OCI-LY3 (cell line): ENCODE data around the gene MTHFSD.

Experiments
- H2AFZ ChIP-seq: fragments of 200-600, 300-600 bp; shearing (Covaris generic); 2 replicates; pipeline ENCODE4 v1.6.0; 2014; ENCODE audit warnings: antibody characterized with exemption, low read depth, low read length
- H3K27ac ChIP-seq: fragments of 200-600, 300-600 bp; sonication (generic); 2 replicates; pipeline ENCODE4 v1.5.1; 2014; ENCODE audit warnings: mild to moderate bottlenecking, low read length, moderate library complexity, mixed read lengths
- H3K27me3 ChIP-seq: fragments of 200-600, 300-600 bp; sonication (generic); 2 replicates; pipeline ENCODE4 v1.6.1; 2014; ENCODE audit warnings: low read depth, low read length, mixed read lengths
- H3K36me3 ChIP-seq: fragments of 200-600, 300-600 bp; sonication (generic); replicated peaks from 2 replicates; pipeline ENCODE3; 2014; ENCODE audit warnings: low read depth, low read length, mixed read lengths
- H3K4me1 ChIP-seq: fragments of 300-600, 200-600 bp; sonication (generic); 2 replicates; pipeline ENCODE4 v1.6.1; 2014; ENCODE audit warnings: low read length, mixed read lengths
- H3K4me2 ChIP-seq: fragments of 200-600, 300-600 bp; sonication (generic); 2 replicates; pipeline ENCODE4 v1.6.1; 2014; ENCODE audit warnings: low read length, mixed read lengths
- H3K4me3 ChIP-seq: fragments of 300-600, 200-600 bp; sonication (generic); 2 replicates; pipeline ENCODE4 v1.5.1; 2014; ENCODE audit warnings: antibody characterized with exemption, mild to moderate bottlenecking, low read length, moderate library complexity
- H3K79me2 ChIP-seq: fragments of 300-600, 200-600 bp; shearing (Covaris generic); 2 replicates; pipeline ENCODE4 v1.6.1; 2014; ENCODE audit warnings: mild to moderate bottlenecking, low read length, mixed read lengths
- H3K9ac ChIP-seq: fragments of 300-600, 200-600 bp; shearing (Covaris generic); 2 replicates; pipeline ENCODE4 v1.6.0; 2014; ENCODE audit warnings: mild to moderate bottlenecking, low read length, moderate library complexity
- H3K9me3 ChIP-seq: fragments of 200-600, 300-600 bp; shearing (Covaris generic); 2 replicates; pipeline ENCODE4 v1.6.1; 2014; ENCODE audit warnings: low read length, mixed read lengths; ENCODE audit not compliant: insufficient read depth
- H4K20me1 ChIP-seq: fragments of 200-600, 300-600 bp; sonication (generic); 2 replicates; pipeline ENCODE4 v1.6.1; 2016; ENCODE audit warnings: low read length, mixed read lengths; ENCODE audit not compliant: insufficient read depth
- EZH2phosphoT487 ChIP-seq: fragments of 200-600 bp; shearing (Covaris generic); IDR thresholded peaks from 2 replicates; pipeline ENCODE4 v1.6.1; 2018; ENCODE audit warnings: antibody characterized with exemption, mixed run types, low read depth
- TF ChIP-seq, protein P1 (sequence below): fragments of 200-600, 300-600 bp; sonication (generic); IDR thresholded peaks from 2 replicates; pipeline ENCODE4 v1.5.1; 2014; ENCODE audit warnings: antibody characterized with exemption, low read length, low read depth

MTHFSD gene

DNA sequence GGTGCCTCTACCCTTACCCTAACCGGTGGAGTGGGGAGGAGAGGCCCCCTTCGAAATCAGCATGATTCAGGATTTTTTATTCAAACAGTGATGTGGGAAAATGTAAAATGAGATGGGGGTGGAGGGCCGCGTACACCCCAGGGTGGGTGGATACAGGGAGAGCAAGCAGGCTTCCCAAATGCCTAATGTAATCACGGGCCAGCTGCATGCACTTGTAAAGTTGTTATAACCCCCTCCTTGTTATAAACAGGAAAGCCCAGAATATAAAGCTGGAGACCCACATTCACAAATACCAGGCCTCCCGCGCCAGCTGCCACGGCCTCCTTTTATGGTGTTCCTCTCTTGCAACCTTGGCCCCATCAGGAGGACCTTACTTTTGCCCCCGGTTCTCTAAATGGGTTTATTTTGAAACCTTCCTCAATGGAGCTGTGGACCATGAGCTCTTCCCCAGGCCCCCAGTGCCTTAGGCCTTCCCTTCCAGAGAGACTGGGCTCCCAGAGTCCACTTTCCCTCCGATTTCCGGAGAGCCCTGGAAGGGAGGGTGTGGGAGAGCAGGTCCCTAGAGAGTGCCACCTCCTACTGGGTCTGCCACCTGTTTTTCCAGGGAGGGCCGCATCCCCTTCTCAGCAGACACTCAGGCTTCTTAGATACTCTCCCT is 22.4 kb upstream of the MTHFSD start:
- Histone ChIP-seq H3K79me2 (no peaks in the 10 kb centered on the region), H3K27me3 (0 out of 2 replicates have a peak, but pooled peaks cover 5% of the 10 kb centered on the region), H4K20me1 (no peaks in the 10 kb centered on the region), H3K4me3 (no peak overlapping the region), H2AFZ (no peak overlapping the region), H3K9ac (no peak overlapping the region), H3K4me1 (no peaks in the 10 kb centered on the region), H3K9me3 (no peaks in the 10 kb centered on the region), H3K36me3 (no peaks in the 10 kb centered on the region), H3K4me2 (no peak overlapping the region), H3K27ac (no peak overlapping the region)
- no peak for TF ChIP-seq EZH2phosphoT487
- TF ChIP-seq, protein P1, sequence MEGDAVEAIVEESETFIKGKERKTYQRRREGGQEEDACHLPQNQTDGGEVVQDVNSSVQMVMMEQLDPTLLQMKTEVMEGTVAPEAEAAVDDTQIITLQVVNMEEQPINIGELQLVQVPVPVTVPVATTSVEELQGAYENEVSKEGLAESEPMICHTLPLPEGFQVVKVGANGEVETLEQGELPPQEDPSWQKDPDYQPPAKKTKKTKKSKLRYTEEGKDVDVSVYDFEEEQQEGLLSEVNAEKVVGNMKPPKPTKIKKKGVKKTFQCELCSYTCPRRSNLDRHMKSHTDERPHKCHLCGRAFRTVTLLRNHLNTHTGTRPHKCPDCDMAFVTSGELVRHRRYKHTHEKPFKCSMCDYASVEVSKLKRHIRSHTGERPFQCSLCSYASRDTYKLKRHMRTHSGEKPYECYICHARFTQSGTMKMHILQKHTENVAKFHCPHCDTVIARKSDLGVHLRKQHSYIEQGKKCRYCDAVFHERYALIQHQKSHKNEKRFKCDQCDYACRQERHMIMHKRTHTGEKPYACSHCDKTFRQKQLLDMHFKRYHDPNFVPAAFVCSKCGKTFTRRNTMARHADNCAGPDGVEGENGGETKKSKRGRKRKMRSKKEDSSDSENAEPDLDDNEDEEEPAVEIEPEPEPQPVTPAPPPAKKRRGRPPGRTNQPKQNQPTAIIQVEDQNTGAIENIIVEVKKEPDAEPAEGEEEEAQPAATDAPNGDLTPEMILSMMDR, result no peak

DNA sequence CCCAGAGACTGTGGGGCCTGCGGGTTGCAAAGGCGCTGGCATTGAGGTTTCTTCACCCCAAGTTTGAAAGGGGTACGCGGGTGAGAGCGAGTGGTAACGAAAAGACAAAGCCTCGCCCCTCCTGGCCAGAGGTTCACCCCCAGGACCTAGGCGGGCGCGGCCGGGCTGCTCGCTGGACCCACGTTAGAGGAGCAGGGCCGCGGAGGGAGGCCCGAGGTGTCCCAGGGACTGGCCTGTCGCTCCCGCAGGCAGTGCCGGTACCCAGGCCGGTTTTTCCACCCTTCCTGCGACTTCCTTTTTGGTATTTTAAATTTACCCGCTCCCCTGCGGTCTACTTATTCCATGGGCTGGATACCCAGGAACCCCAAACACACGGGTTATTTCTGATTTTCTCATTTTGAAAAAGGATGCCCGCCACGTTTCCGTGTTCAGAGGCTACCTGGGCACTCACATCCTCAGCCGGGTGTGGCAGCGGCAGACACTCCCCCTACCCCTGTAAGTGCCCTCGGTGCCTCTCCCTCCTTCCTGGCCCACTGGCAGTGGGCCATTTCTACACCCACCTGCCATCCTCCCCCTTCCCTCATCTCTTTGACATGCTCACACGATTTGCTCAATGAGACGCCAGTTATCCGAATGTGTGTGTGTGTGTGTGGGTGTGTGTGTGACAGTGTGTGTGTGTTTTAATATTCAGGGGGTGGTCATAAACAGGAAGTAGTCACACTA is 21.7 kb upstream of the MTHFSD start:
- Histone ChIP-seq H3K79me2 (no peaks in the 10 kb centered on the region), H2AFZ (no peak overlapping the region), H3K27me3 (0 out of 2 replicates have a peak, but pooled peaks cover 5% of the 10 kb centered on the region), H3K27ac (no peak overlapping the region), H3K4me2 (no peak overlapping the region), H3K4me1 (no peaks in the 10 kb centered on the region), H3K9ac (no peak overlapping the region), H3K4me3 (no peak overlapping the region), H3K9me3 (no peaks in the 10 kb centered on the region), H4K20me1 (no peaks in the 10 kb centered on the region), H3K36me3 (no peaks in the 10 kb centered on the region)
- TF ChIP-seq EZH2phosphoT487, result no peak
- TF ChIP-seq, protein P1, result no peak

DNA sequence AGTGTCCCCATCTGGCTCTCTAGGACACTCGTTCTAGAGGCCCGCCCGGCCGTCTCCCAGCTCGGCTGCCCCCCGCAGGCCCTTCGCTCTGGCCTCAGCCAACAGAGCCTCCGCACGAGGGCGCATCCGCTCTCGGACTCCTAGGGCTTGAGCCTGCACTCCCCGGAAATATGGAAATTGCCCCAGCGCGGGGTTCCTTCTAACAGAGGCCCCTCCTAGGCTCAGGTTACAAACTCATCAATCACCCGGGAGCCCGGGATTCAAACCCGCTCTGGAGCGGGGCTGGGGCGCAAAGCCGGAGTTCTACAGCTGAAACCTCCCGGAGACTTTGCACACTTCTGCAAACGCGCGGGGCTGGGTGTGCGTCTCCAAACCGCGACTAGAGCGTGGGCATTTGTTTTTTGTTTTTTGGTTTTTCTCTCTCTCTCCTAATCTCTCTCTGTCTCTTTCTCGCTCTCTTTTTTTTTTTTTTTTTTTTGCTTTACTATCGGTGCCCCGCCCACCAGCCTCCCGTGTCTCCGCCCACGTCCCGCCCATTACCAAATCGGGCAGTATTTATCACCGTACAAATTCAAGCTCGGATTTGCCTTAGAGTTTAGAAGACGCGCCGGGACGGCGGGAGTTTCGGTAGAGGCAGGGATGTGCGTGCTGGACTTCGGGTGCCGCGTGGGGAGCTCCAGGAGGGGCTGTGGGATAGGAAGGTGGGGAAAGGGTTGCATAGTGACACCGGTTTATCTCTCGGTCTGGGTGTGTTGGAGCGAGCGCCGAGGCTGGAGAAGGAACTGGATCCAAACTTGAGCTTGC is 20.9 kb upstream of the MTHFSD start:
- no peak overlapping the region for H3K9ac ChIP-seq
- H3K27me3 ChIP-seq, result no peaks in the 10 kb centered on the region
- no peak overlapping the region for H3K4me2 ChIP-seq
- H4K20me1 ChIP-seq, result no peaks in the 10 kb centered on the region
- no peaks in the 10 kb centered on the region for H3K36me3 ChIP-seq
- no peaks in the 10 kb centered on the region for H3K4me1 ChIP-seq
- no peak overlapping the region for H3K27ac ChIP-seq
- H3K9me3 ChIP-seq, result no peaks in the 10 kb centered on the region
- H2AFZ ChIP-seq, result no peak overlapping the region
- no peaks in the 10 kb centered on the region for H3K79me2 ChIP-seq
- no peak overlapping the region for H3K4me3 ChIP-seq
- TF ChIP-seq, protein P1, result no peak
- no peak for TF ChIP-seq EZH2phosphoT487
